C4-2B (cell line): ENCODE results near the gene RNF149.

ENCODE experiments used
- ZFX ChIP-seq: fragments of 450-650 bp; IDR thresholded peaks from 2 replicates; pipeline ENCODE4 v1.6.1; 2017
- TF ChIP-seq, protein P1 (sequence below): fragments of 450-650 bp; conservative IDR thresholded peaks from 2 replicates; pipeline ENCODE4 v1.5.1; 2017; ENCODE audit warnings: mild to moderate bottlenecking

GRCh38 chr2:101262142-101262541 is 46.4 kb downstream of the RNF149 start:
- TF ChIP-seq, protein P1, sequence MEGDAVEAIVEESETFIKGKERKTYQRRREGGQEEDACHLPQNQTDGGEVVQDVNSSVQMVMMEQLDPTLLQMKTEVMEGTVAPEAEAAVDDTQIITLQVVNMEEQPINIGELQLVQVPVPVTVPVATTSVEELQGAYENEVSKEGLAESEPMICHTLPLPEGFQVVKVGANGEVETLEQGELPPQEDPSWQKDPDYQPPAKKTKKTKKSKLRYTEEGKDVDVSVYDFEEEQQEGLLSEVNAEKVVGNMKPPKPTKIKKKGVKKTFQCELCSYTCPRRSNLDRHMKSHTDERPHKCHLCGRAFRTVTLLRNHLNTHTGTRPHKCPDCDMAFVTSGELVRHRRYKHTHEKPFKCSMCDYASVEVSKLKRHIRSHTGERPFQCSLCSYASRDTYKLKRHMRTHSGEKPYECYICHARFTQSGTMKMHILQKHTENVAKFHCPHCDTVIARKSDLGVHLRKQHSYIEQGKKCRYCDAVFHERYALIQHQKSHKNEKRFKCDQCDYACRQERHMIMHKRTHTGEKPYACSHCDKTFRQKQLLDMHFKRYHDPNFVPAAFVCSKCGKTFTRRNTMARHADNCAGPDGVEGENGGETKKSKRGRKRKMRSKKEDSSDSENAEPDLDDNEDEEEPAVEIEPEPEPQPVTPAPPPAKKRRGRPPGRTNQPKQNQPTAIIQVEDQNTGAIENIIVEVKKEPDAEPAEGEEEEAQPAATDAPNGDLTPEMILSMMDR, result no peak
- no peak for TF ChIP-seq ZFX
